SU-DHL-6 (cell line): ENCODE results near the gene HOXC10.

ENCODE experiments used
- EZH2phosphoT487 ChIP-seq: fragments of 200-600 bp; sonication (generic), shearing (Covaris generic); conservative IDR thresholded peaks from 2 replicates; pipeline ENCODE4 v1.6.1; 2018; ENCODE audit warnings: mild to moderate bottlenecking, antibody characterized with exemption, low read length, moderate library complexity, mixed read lengths
- TF ChIP-seq, protein P1 (sequence below): fragments of 200-600 bp; sonication (generic); IDR thresholded peaks from one replicate; pipeline ENCODE4 v1.5.1; 2017; ENCODE audit warnings: antibody characterized with exemption, mild to moderate bottlenecking, low read length, moderate library complexity; ENCODE audit not compliant: insufficient read depth, poor library complexity, severe bottlenecking

DNA sequence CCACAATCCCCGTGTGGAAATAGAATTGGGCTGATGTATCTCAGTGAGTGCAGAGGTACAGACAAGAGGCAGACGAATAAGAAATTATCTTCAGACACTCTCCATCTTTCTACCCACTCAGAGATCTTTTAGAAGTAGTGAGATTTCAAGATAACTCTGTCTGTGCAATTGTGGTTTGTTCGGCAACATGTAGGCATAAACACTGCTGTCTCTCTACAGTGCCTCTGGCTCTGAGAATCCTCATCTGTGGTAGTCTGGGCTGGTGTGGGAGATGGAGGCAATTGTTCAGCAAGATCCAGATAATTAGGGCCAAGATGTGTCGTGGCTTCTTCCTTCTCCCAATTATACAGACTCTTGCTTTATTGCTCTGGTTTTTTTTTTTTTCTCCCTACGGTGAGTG, 43.2 kb upstream of the HOXC10 start:
- TF ChIP-seq, protein P1, sequence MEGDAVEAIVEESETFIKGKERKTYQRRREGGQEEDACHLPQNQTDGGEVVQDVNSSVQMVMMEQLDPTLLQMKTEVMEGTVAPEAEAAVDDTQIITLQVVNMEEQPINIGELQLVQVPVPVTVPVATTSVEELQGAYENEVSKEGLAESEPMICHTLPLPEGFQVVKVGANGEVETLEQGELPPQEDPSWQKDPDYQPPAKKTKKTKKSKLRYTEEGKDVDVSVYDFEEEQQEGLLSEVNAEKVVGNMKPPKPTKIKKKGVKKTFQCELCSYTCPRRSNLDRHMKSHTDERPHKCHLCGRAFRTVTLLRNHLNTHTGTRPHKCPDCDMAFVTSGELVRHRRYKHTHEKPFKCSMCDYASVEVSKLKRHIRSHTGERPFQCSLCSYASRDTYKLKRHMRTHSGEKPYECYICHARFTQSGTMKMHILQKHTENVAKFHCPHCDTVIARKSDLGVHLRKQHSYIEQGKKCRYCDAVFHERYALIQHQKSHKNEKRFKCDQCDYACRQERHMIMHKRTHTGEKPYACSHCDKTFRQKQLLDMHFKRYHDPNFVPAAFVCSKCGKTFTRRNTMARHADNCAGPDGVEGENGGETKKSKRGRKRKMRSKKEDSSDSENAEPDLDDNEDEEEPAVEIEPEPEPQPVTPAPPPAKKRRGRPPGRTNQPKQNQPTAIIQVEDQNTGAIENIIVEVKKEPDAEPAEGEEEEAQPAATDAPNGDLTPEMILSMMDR, result no peak
- no peak for TF ChIP-seq EZH2phosphoT487
